ENCODE results near the gene CHI3L1. TPM values are rescaled to one million over a fixed set of nuclear protein-coding genes. Genes with fewer than 3 reads are reported as not detected.

Gene CHI3L1
- total and polyA plus RNA-seq, 5 experiments from 2014 or later, result not detected

- no peak overlapping the region for H3K4me3 Mint-ChIP-seq
- H3K36me3 Mint-ChIP-seq, result no peaks in the 10 kb centered on the region
- peaks cover 0 to 3% (median under 1%) of the 10 kb centered on the region in 4 donors for H3K4me1 Mint-ChIP-seq
- peaks cover 4 to 29% (median 12%) of the 10 kb centered on the region in 5 donors for H3K27me3 Mint-ChIP-seq
- no peak for ATAC-seq
- H3K27ac Mint-ChIP-seq, result no peak overlapping the region
- no peaks in the 10 kb centered on the region for H3K9me3 Mint-ChIP-seq
- no peak for DNase-seq
- POLR2A ChIA-PET, result no interaction called here
These were observed 15.2 kb upstream of the CHI3L1 start for GRCh38 chr1:203201516-203202205.

GRCh38 chr1:203200916-203201315 is 14.4 kb upstream of the CHI3L1 start:
- ATAC-seq (no peak), DNase-seq (no peak)
- POLR2A ChIA-PET, result no interaction called here
- H3K4me3 Mint-ChIP-seq, result no peak overlapping the region
- peaks cover 4 to 29% (median 12%) of the 10 kb centered on the region in 5 donors for H3K27me3 Mint-ChIP-seq
- no peaks in the 10 kb centered on the region for H3K9me3 Mint-ChIP-seq
- peaks cover 0 to 3% (median under 1%) of the 10 kb centered on the region in 4 donors for H3K4me1 Mint-ChIP-seq
- no peak overlapping the region for H3K27ac Mint-ChIP-seq
- no peaks in the 10 kb centered on the region for H3K36me3 Mint-ChIP-seq

GRCh38 chr1:203199816-203200571 is 13.5 kb upstream of the CHI3L1 start:
- Mint-ChIP-seq H3K27me3 (peaks cover 4 to 29% (median 12%) of the 10 kb centered on the region in 5 donors), H3K4me3 (no peak overlapping the region), H3K9me3 (no peaks in the 10 kb centered on the region), H3K4me1 (peaks cover 0 to 3% (median under 1%) of the 10 kb centered on the region in 4 donors), H3K27ac (no peak overlapping the region), H3K36me3 (no peaks in the 10 kb centered on the region)
- no peak for DNase-seq
- POLR2A ChIA-PET, result no interaction called here
- no peak for ATAC-seq

GRCh38 chr1:203199481-203199815 is 12.9 kb upstream of the CHI3L1 start:
- H3K36me3 Mint-ChIP-seq, result no peaks in the 10 kb centered on the region
- peaks cover 0 to 3% (median under 1%) of the 10 kb centered on the region in 4 donors for H3K4me1 Mint-ChIP-seq
- no peak for ATAC-seq
- H3K9me3 Mint-ChIP-seq, result no peaks in the 10 kb centered on the region
- POLR2A ChIA-PET, result no interaction called here
- H3K27me3 Mint-ChIP-seq, result peaks cover 4 to 29% (median 12%) of the 10 kb centered on the region in 5 donors
- no peak overlapping the region for H3K4me3 Mint-ChIP-seq
- H3K27ac Mint-ChIP-seq, result no peak overlapping the region
- DNase-seq, result no peak

GRCh38 chr1:203199002-203199401 is 12.5 kb upstream of the CHI3L1 start:
- H3K9me3 Mint-ChIP-seq, result no peaks in the 10 kb centered on the region
- peaks cover 4 to 29% (median 12%) of the 10 kb centered on the region in 5 donors for H3K27me3 Mint-ChIP-seq
- no peaks in the 10 kb centered on the region for H3K36me3 Mint-ChIP-seq
- no peak for ATAC-seq
- no peak overlapping the region for H3K27ac Mint-ChIP-seq
- no peak for DNase-seq
- H3K4me1 Mint-ChIP-seq, result peaks cover 0 to 3% (median under 1%) of the 10 kb centered on the region in 4 donors
- no peak overlapping the region for H3K4me3 Mint-ChIP-seq
- POLR2A ChIA-PET, result no interaction called here

- H3K9me3 Mint-ChIP-seq, result no peaks in the 10 kb centered on the region
- no peaks in the 10 kb centered on the region for H3K36me3 Mint-ChIP-seq
- ATAC-seq (no peak), DNase-seq (no peak)
- H3K27me3 Mint-ChIP-seq, result peaks cover 4 to 29% (median 10%) of the 10 kb centered on the region in 5 donors
- H3K27ac Mint-ChIP-seq, result no peak overlapping the region
- POLR2A ChIA-PET, result interaction anchor here (0.6 kb wide), 1 partner anchor 104 kb away, joined by 3 read pairs; no protein-coding TSS in a partner anchor
- no peak overlapping the region for H3K4me3 Mint-ChIP-seq
- H3K4me1 Mint-ChIP-seq, result peaks cover 0 to 3% (median under 1%) of the 10 kb centered on the region in 4 donors
These were observed 11.1 kb upstream of the CHI3L1 start for GRCh38 chr1:203197625-203198024.

- no peak overlapping the region for H3K27ac Mint-ChIP-seq
- ATAC-seq, result no peak
These were observed 9.9 kb upstream of the CHI3L1 start for GRCh38 chr1:203196371-203196770.

GRCh38 chr1:203190949-203191348 is 4.4 kb upstream of the CHI3L1 start:
- H3K36me3 Mint-ChIP-seq, result no peaks in the 10 kb centered on the region
- ATAC-seq (no peak), DNase-seq (no peak)
- no peak overlapping the region for H3K27ac Mint-ChIP-seq
- no peaks in the 10 kb centered on the region for H3K9me3 Mint-ChIP-seq
- peaks cover 3 to 6% (median 3%) of the 10 kb centered on the region in 4 donors for H3K4me1 Mint-ChIP-seq
- no peak overlapping the region for H3K4me3 Mint-ChIP-seq
- POLR2A ChIA-PET, result no interaction called here
- peaks cover 0 to 7% (median 3%) of the 10 kb centered on the region in 5 donors for H3K27me3 Mint-ChIP-seq

More at GRCh38 chr1:203196371-203196770, 9.9 kb upstream of the CHI3L1 start:
- peaks cover 0 to 2% (median 0%) of the 10 kb centered on the region in 4 donors for H3K4me1 Mint-ChIP-seq
- H3K36me3 Mint-ChIP-seq, result no peaks in the 10 kb centered on the region
- POLR2A ChIA-PET, result no interaction called here
- no peaks in the 10 kb centered on the region for H3K9me3 Mint-ChIP-seq
- H3K27me3 Mint-ChIP-seq, result peaks cover 0 to 23% (median 6%) of the 10 kb centered on the region in 5 donors
- no peak for DNase-seq
- H3K4me3 Mint-ChIP-seq, result no peak overlapping the region

- ATAC-seq (no peak), DNase-seq (no peak)
- H3K9me3 Mint-ChIP-seq, result no peaks in the 10 kb centered on the region
- H3K27ac Mint-ChIP-seq, result no peak overlapping the region
- H3K27me3 Mint-ChIP-seq, result peaks cover 0 to 7% (median 3%) of the 10 kb centered on the region in 5 donors
- no peak overlapping the region for H3K4me3 Mint-ChIP-seq
- H3K4me1 Mint-ChIP-seq, result peaks cover 3 to 6% (median 5%) of the 10 kb centered on the region in 4 donors
- POLR2A ChIA-PET, result no interaction called here
- H3K36me3 Mint-ChIP-seq, result no peaks in the 10 kb centered on the region
These were observed 3.4 kb upstream of the CHI3L1 start for GRCh38 chr1:203189951-203190352.

GRCh38 chr1:203188686-203189232 is 2.3 kb upstream of the CHI3L1 start:
- peaks cover 3 to 6% (median 5%) of the 10 kb centered on the region in 4 donors for H3K4me1 Mint-ChIP-seq
- DNase-seq, result no peak
- POLR2A ChIA-PET, result no interaction called here
- no peak overlapping the region for H3K4me3 Mint-ChIP-seq
- no peaks in the 10 kb centered on the region for H3K9me3 Mint-ChIP-seq
- H3K36me3 Mint-ChIP-seq, result no peaks in the 10 kb centered on the region
- no peak for ATAC-seq
- H3K27me3 Mint-ChIP-seq, result peaks cover 0 to 7% (median 3%) of the 10 kb centered on the region in 5 donors
- H3K27ac Mint-ChIP-seq, result peak overlapping the region in 1 of 10 donors; percentile 1

GRCh38 chr1:203187689-203188264 is 1.3 kb upstream of the CHI3L1 start:
- Mint-ChIP-seq H3K9me3 (no peaks in the 10 kb centered on the region), H3K27me3 (peaks cover 0 to 7% (median 3%) of the 10 kb centered on the region in 5 donors), H3K4me3 (no peak overlapping the region), H3K36me3 (no peaks in the 10 kb centered on the region), H3K27ac (no peak overlapping the region), H3K4me1 (peaks cover 3 to 6% (median 5%) of the 10 kb centered on the region in 4 donors)
- ATAC-seq (no peak), DNase-seq (no peak)
- POLR2A ChIA-PET, result no interaction called here

GRCh38 chr1:203187304-203187685 is 791 bp upstream of the CHI3L1 start:
- H3K36me3 Mint-ChIP-seq, result no peaks in the 10 kb centered on the region
- no peak overlapping the region for H3K27ac Mint-ChIP-seq
- peaks cover 3 to 6% (median 5%) of the 10 kb centered on the region in 4 donors for H3K4me1 Mint-ChIP-seq
- POLR2A ChIA-PET, result no interaction called here
- no peak for ATAC-seq
- no peak for DNase-seq
- peaks cover 0 to 7% (median 3%) of the 10 kb centered on the region in 5 donors for H3K27me3 Mint-ChIP-seq
- no peaks in the 10 kb centered on the region for H3K9me3 Mint-ChIP-seq
- no peak overlapping the region for H3K4me3 Mint-ChIP-seq

- Mint-ChIP-seq H3K4me3 (no peak overlapping the region), H3K36me3 (no peaks in the 10 kb centered on the region), H3K27me3 (peaks cover 0 to 7% (median 3%) of the 10 kb centered on the region in 5 donors), H3K27ac (peak overlapping the region in 1 of 10 donors; percentile 57), H3K4me1 (peaks cover 3 to 6% (median 5%) of the 10 kb centered on the region in 4 donors), H3K9me3 (no peaks in the 10 kb centered on the region)
- POLR2A ChIA-PET, result no interaction called here
- ATAC-seq (no peak), DNase-seq (peak in 1 of 10 donors; percentile 18)
These were observed 436 bp downstream of the CHI3L1 start for GRCh38 chr1:203186091-203186445.
